GM18907 (cell line): ENCODE data around the gene STK35.

Source experiments
- ATAC-seq: cut with Tn5 transposase; IDR thresholded peaks from one replicate; pipeline ENCODE4 v1.9.1; 2021; ENCODE audit warnings: mild to moderate bottlenecking, moderate library complexity; ENCODE audit not compliant: unreplicated experiment

Gene STK35

GRCh38 chr20:2132461-2132901, 30.9 kb downstream of the STK35 start:
- no peak for ATAC-seq

- ATAC-seq, result no peak
Measured at GRCh38 chr20:2133318-2134183, 31.9 kb downstream of the STK35 start.

DNA sequence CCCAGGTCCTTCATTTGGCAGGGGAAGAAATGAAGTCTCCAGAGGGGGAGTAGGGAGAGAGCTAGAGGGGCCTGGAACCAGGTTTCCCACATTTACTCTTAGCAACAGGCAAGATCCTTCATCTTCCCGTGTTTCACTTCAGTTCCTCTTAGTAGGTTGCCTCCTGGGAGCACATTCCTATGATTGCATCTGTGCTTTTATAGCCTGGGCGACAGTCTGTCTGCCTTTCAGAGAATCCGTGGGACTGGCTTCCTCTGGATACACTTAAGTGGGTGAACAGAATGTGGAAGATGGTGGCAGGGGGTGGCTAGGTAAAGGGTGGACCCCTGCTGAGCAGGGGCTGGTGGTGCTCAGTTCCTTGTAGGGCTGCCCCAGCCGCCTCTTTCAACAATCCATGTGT, 33.4 kb downstream of the STK35 start:
- ATAC-seq, result no peak

DNA sequence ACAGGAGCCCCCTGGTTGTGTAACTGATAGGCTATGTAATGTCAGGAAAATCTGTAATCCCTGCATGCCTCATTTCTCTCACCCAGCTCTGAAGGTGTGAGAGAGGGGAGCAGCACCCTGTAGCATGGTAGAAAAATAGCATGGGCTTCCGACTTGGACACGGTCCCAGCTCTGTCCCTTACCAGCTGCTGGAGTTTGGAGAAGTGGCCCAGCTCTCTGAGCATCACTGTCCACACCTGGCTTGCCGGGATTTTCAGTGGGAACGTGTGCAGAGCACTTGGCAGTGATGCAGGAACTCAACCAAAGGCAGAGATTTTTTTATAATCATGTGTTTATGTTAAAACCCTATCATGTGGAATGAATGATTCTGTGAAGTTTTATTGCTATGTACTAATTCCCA, 34.6 kb downstream of the STK35 start:
- no peak for ATAC-seq

DNA sequence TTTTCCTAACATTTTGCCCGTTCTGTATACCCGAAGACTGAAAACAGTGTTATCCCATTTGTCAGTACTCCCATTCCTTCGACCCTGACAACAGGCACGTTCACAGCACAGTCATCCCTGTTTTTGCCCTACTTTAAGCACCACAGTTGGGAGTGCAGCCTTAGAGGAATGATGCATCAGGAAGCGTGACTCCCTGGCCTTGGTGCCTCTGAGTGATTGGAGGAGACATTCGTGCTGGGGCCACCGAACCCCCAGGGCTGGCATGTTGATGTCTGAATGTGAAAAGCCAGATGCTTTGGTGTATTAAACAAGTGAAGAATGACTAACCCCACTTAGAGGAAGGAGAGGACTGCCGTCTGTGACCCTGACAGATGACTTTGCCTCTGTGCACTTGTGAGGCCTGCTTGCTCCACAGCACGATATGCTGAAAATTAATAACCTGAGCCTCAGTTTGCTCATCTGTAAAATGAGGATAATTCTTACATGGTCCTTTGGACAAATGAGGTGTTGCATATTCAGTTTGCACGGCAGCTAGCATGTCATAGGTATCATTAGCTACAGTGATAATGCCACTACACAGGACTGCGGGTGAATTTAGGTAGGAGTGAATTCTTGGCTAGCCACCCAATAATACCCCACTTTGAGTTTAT, 36.0 kb downstream of the STK35 start:
- no peak for ATAC-seq

DNA sequence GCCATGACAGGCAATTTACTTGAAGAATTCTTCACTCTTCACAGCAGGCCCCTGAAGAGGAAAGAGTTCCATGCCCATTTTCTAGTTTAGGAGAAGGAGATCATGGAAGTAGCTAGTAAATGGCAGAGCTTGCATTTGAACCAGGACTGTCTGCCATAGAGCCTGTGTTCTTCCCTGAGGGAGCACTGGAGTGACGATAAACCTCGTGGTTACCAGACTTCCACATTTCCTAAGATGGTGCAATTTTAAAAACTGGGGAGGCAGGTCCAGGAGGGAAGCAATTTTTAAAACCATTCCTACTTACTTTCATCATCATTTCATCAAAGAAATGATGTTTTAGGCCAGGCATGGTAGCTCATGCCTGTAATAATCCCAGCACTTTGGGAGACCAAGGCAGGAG, 36.8 kb downstream of the STK35 start:
- no peak for ATAC-seq

GRCh38 chr20:2139250-2139649, 37.6 kb downstream of the STK35 start:
- no peak for ATAC-seq

DNA sequence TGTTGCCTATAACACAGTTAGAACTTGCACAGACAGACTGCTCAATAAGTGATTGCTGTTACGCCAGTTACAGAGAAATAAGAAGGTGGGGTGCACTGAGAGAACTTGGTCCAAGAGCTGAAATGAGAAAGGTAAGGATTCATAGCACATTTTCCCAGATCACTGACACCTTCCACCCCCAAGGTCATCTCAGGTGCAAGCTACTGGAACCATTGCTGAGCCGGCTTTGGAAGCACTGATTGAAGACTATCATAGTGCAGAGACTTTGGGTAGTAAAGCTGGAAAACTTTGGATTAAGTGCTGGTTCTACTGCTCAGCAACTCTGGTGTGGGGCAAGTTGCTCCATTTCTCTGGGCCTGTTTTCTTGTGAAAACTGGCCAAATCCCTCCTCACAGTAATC, 38.1 kb downstream of the STK35 start:
- no peak for ATAC-seq

GRCh38 chr20:2140561-2140960, 38.9 kb downstream of the STK35 start:
- no peak for ATAC-seq

DNA sequence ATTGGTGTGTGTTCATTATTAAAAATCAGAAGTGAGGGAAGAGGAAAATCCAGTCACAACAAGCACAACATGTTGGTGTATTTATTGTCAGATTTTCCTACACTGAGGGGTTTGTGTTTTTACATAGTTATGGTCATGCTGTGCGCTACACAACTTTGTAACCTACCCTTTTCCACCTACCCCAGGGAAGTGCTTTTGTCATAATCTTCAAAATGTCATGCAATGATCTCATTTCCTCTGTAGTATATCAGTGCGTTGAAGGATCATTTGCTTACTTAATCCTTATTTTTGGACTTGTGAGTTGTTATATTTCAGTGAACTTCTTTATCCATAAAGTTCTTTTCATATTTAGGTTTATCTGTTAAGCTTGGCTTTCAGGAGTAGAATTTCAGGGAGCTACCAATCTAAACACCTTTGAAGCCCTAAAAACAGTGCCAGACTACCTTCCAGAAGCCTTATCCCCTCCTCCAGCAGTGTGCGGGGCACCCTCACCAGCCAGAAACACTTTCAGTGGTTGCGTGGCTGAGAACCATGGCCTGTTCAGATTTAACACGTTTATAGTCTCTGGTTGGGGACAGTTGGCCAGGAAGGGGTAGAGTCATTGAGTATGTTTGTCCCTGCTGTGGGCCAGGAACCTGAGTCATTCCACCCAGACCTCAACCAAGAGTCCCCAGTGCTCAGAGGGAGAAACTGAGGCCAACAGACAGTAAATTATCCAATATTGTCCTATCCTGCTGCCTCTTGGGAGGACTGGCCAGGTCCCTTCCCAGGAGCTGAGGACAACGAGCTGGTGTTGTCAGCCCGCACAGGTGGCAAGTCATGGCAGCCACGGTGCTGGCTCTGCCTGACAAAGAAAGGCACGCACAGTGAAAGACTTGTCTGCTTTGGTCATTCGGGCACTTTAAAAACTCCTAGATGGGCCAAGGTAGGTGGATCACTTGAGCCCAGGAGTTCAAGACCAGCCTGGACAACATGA, 40.3 kb downstream of the STK35 start:
- ATAC-seq, result no peak

GRCh38 chr20:2142649-2143048, 41.0 kb downstream of the STK35 start:
- no peak for ATAC-seq

DNA sequence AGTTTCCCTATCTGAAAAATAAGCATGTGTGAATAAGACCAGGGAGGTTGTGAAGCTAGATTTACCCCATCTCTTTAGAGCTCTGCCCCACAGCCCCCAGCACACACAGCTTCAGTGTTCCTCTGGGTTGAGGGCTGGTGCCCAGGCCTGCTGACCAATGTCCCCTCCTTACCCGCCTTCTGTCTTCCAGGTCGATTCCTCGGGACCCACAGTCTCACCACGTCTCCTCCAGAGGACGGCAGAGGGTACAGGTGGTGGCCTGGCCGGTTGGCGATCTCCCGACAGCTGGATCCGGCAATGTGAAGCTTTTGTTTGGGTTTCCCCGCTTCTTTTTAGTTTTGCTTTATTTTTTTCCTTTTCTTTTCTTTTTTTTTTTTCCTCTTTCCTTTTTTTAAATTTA, 42.0 kb downstream of the STK35 start:
- ATAC-seq, result no peak

- ATAC-seq, result no peak
Measured at GRCh38 chr20:2144850-2145249, 43.2 kb downstream of the STK35 start.

DNA sequence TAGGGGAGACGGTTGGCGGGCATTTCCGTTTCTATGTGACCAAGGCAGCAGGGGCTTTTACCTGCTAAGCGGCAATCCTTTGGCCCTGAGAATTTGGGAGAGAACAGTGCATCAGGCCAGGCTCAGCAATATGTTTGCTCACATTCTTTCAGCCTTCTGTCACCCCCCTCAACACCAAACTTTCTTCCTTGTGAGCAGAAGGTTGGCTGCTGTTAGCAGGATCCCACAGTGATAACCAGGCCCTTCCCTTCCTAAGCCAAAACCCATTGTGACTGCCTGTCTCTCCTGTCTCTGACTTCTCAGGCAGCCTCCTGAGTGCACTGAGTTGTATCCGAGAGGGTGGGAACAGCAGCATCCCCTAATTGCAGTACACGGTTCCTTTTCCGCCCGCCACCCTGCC, 43.7 kb downstream of the STK35 start:
- no peak for ATAC-seq

DNA sequence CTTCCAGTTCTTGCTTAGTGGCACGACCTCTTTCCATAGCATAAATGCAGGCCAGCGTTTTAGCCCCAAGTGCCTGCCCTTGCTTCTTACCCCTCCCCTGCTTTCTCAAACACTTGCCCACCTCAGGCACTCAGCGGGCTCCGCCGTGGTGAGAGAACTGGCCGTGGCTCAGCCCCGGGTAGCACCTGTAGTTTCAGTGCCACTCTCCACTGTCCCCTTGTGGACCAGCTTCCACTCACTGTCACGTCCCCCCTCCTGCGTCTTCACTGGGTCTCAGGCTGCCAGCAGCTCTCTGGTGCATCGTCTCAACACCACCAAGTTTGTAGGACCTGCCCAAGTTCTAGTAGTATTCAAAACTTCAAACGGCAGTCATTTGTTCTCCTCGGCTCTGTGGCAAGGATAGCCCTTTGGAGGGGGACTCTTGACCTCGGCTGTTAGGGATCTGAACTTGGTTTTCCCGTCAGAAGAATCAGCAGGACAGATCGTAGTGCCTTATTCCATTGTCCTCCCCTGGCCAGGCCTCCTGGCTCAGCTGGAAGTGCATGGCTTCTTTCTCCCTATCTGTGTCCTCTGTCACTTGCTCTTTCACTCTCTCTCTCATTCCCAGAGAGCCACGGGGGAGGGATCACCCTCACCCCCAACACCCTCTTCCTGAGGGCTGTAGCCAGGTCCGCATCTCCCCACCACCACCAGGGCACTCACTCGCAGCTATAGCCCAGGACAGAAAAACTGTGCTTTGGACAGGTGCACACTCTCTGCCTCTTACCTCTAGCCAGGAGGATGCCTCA, 44.6 kb downstream of the STK35 start:
- no peak for ATAC-seq

DNA sequence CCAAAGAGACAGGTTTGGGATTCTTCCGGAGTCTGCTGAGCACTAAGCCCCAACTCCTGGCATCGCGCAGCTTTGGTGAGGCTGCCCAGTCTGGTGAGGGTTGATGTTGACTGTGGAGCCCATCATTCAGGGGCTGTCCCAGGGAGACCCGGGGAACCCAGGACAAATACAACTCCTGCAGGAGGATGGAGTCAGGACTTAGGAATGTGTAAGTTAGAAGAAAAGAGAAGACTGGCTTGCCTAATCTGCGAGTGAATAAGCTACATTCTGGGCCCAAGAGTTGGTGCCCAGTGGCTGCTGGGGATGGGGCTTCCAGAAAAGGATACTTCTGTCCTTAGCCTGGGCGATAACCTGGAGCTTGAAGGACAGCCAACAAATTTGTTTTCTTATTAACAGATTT, 47.9 kb downstream of the STK35 start:
- no peak for ATAC-seq

DNA sequence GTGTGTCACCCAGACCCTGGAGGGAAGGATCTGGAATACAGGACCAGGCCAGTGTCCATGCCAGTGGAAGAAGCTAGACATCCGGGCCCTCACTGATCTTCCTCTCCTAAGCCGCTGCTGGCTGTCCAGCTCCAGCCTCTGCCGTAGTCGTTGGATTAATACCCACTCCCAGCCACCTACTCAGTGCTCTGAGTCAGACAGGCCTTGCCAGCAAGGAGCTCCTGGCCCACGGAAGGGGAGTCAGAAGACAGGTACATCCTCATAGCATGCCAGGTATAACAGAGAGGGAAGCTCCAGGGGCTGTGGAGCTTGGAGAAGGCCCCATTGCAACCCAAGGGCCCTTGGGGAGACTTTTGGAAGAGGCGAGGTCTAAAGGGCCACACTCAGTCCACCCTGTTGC, 49.0 kb downstream of the STK35 start:
- ATAC-seq, result no peak

DNA sequence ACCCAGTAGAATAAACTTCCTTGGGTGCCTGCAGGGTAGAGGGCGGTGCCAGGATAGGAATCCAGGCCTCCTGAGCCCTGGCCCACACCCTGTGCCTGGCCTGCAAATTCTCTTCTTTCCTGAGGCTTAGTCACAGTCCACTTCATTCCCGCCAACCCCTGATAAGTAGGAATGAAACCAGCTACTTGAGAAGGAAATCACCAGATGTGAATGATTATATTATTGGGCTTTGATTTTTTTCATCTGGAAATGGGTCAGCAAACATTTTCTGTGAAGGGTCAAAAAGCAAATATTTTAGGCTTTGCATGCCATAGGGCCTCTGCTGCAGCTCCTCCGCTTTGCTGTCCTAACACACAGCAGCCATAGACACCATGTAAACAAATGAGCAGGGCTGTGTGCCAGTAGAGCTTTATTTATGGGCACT, 50.2 kb downstream of the STK35 start:
- no peak for ATAC-seq

- ATAC-seq, result no peak
Measured at GRCh38 chr20:2152317-2152716, 50.7 kb downstream of the STK35 start.

DNA sequence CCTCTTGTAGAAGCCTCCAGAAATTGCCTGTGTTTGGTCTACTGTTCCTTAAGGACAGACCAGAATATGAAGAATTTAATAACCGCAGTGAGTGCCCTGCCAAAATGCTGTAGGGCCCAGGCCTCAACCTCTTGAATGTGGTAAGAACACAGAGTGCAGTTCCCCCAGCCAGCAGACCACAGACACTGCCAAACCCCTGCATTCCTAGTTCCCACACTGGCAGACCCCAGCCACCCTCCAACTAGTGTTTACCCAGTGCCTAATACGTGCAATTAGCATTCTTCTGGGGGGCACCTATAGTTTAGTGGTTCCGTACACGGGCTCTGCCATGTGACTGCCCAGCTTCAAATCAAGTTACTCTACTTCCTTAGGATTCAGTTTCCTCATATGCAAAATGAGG, 51.7 kb downstream of the STK35 start:
- no peak for ATAC-seq
